HL-60 (cell line): Measurements from ENCODE around the gene ERGIC1.

ENCODE experiments used
- DNase-seq, 2 experiments: peaks; one replicate each; pipeline ENCODE4 v3.0.0-alpha.2; 2010 to 2020; ENCODE audit warnings: low read depth in 1 of 2, low spot score in 1 of 2
- H3K27ac ChIP-seq: fragments of 250-450 bp; sonication (Bioruptor Pico); replicated peaks from 2 replicates; pipeline ENCODE4 v1.5.1; 2020; ENCODE audit warnings: mild to moderate bottlenecking, moderate library complexity
- H3K27me3 ChIP-seq: fragments of 250-450 bp; sonication (Bioruptor Pico); 2 replicates; pipeline ENCODE4 v1.5.1; 2021; ENCODE audit warnings: mild to moderate bottlenecking, moderate library complexity; ENCODE audit not compliant: insufficient read depth, poor library complexity, severe bottlenecking
- H3K4me3 ChIP-seq: replicated peaks from 2 replicates; pipeline ENCODE4 v1.5.1; 2011; ENCODE audit warnings: mild to moderate bottlenecking, control low read depth, low read length; ENCODE audit not compliant: insufficient read depth
- GABPA ChIP-seq: IDR thresholded peaks from 2 replicates; pipeline ENCODE4 v1.6.1; 2012; ENCODE audit warnings: low read depth
- POLR2AphosphoS5 ChIP-seq: IDR thresholded peaks from 2 replicates; pipeline ENCODE4 v1.6.1; 2012; ENCODE audit warnings: low read depth
- SPI1 ChIP-seq: IDR thresholded peaks from 2 replicates; pipeline ENCODE4 v1.6.1; 2012; ENCODE audit warnings: low read depth, mild to moderate bottlenecking, borderline replicate concordance
- TF ChIP-seq, protein P1 (sequence below): IDR thresholded peaks from one replicate; pipeline ENCODE4 v1.5.1; 2011; ENCODE audit warnings: low read length, control low read depth, inconsistent platforms; ENCODE audit not compliant: insufficient read depth
- TF ChIP-seq, protein P2 (sequence below): IDR thresholded peaks from 2 replicates; pipeline ENCODE4 v1.6.1; 2012; ENCODE audit warnings: low read depth; ENCODE audit not compliant: insufficient replicate concordance

Gene ERGIC1

DNA sequence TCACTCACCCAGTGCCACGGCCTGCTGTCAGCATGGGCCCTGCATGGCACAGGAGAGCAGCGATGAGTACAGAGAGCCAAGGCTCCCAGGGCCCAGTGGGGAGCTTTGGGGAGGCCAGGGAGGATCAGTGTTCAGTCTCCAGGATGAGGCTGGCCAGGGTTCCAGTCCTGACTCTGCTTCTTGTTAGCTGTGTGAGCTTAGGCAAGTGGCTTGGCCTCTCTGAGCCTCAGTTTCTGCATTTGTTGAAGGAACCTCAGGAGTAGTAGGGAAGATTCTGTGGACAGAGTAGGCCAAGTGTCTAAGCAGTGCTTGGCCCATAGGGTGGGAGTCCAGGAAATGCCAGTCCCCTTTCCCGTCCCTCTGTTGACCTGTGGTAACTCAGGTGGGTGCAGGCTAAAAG is 39.5 kb downstream of the ERGIC1 start:
- Histone ChIP-seq H3K27me3 (no peaks in the 10 kb centered on the region), H3K4me3 (no peak overlapping the region), H3K27ac (no peak overlapping the region)
- TF ChIP-seq GABPA (no peak), SPI1 (no peak), POLR2AphosphoS5 (no peak)
- TF ChIP-seq, protein P1, sequence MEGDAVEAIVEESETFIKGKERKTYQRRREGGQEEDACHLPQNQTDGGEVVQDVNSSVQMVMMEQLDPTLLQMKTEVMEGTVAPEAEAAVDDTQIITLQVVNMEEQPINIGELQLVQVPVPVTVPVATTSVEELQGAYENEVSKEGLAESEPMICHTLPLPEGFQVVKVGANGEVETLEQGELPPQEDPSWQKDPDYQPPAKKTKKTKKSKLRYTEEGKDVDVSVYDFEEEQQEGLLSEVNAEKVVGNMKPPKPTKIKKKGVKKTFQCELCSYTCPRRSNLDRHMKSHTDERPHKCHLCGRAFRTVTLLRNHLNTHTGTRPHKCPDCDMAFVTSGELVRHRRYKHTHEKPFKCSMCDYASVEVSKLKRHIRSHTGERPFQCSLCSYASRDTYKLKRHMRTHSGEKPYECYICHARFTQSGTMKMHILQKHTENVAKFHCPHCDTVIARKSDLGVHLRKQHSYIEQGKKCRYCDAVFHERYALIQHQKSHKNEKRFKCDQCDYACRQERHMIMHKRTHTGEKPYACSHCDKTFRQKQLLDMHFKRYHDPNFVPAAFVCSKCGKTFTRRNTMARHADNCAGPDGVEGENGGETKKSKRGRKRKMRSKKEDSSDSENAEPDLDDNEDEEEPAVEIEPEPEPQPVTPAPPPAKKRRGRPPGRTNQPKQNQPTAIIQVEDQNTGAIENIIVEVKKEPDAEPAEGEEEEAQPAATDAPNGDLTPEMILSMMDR: no peak
- TF ChIP-seq, protein P2, sequence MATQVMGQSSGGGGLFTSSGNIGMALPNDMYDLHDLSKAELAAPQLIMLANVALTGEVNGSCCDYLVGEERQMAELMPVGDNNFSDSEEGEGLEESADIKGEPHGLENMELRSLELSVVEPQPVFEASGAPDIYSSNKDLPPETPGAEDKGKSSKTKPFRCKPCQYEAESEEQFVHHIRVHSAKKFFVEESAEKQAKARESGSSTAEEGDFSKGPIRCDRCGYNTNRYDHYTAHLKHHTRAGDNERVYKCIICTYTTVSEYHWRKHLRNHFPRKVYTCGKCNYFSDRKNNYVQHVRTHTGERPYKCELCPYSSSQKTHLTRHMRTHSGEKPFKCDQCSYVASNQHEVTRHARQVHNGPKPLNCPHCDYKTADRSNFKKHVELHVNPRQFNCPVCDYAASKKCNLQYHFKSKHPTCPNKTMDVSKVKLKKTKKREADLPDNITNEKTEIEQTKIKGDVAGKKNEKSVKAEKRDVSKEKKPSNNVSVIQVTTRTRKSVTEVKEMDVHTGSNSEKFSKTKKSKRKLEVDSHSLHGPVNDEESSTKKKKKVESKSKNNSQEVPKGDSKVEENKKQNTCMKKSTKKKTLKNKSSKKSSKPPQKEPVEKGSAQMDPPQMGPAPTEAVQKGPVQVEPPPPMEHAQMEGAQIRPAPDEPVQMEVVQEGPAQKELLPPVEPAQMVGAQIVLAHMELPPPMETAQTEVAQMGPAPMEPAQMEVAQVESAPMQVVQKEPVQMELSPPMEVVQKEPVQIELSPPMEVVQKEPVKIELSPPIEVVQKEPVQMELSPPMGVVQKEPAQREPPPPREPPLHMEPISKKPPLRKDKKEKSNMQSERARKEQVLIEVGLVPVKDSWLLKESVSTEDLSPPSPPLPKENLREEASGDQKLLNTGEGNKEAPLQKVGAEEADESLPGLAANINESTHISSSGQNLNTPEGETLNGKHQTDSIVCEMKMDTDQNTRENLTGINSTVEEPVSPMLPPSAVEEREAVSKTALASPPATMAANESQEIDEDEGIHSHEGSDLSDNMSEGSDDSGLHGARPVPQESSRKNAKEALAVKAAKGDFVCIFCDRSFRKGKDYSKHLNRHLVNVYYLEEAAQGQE: no peak
- DNase-seq: no peak

DNA sequence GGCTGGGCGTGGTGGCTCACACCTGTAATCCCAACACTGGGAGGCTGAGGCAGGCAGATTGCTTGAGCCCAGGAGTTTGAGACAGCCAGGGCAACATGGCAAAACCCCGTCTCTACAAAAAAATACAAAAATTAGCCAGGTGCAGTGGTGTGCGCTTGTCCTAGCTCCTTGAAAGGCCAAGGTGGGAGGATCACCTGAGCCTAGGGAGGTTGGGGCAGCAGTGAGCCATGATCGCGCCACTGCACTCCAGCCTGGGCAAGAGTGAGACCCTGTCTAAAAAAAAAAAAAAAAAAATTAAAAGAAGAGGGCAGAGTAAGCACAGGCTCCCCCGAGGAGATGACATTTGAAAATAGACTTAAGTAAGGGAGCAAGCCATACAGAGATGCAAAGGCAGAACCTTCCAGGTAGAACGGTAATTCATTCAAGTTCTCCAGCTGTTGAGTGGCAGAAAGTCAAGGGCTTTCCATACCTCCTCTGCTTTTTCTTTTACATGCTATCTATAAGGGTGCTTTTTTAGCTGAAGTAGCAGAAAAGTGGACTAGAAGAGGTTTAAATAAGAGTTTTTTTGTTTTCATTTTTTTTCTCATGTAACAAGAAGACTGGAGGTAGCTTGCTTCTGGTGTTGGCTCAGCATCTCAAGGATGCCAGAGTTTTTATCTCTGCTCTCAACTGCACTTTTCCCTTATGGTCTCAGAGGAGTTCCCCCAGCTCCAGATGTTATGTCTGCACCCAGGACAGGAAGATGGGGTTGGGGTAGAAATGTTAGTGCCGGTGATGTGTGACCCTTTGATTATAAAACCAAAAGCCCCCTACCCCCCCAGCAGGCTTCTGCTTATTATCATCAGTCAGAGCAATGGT is 40.8 kb downstream of the ERGIC1 start:
- DNase-seq: no peak

DNA sequence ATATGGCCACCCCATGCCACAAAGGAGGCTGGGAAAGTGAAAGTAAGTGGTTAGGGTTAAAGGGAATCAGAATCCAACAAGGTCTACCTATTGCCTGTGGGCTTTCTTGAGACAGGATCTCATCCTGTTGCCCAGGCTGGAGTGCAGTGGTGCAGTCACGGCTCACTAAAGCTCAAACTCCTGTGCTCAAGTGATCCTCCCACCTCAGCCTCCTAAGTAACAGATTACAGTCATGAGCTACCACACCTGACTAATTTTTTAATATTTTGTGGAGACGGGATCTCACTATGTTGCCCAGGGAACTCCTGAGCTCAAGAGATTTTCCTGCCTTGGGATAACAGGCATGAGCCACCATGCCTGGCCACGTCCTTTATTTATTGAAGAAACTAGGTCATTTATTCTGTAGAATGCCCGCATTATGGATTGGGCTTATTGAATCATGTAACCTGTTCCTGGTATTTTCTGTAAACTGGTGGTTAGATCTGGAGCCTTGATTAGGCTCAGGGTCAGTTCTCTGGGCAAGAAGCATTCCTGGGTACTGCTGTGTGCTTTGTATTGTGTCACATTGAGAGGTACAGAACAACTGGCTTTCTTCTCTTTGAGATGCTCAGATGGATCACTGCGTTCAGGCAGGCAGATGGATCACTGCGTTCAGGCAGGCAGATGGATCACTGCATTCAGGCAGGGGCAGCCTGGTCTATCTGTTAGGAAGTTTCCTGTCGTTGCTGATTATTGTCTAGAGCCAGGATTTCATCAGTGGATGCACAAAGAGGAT is 41.6 kb downstream of the ERGIC1 start:
- TF ChIP-seq GABPA (no peak), SPI1 (no peak), POLR2AphosphoS5 (no peak)
- TF ChIP-seq, protein P1: no peak
- TF ChIP-seq, protein P2: no peak
- H3K4me3 ChIP-seq: no peak overlapping the region
- DNase-seq: no peak
- H3K27ac ChIP-seq: no peak overlapping the region
- H3K27me3 ChIP-seq: no peaks in the 10 kb centered on the region

More for the DNA sequence above, 40.8 kb downstream of the ERGIC1 start:
- Histone ChIP-seq H3K4me3 (no peak overlapping the region), H3K27ac (no peak overlapping the region), H3K27me3 (no peaks in the 10 kb centered on the region)
- TF ChIP-seq, protein P2: no peak
- no peak for TF ChIP-seq POLR2AphosphoS5
- TF ChIP-seq, protein P1: no peak
- TF ChIP-seq SPI1: no peak
- no peak for TF ChIP-seq GABPA
